HepG2 (cell line): Measurements from ENCODE around the gene P2RY11. TPM values are rescaled to one million over a fixed set of nuclear protein-coding genes. Genes with fewer than 3 reads are reported as not detected.

Experiments used
- ATAD3A ChIP-seq: sonication (generic); formaldehyde crosslinking; IDR thresholded peaks from 2 replicates; pipeline ENCODE4 v1.4.0; 2020; ENCODE audit warnings: missing genetic modification reagents
- CBFB ChIP-seq: sonication (generic); formaldehyde crosslinking; IDR thresholded peaks from 2 replicates; pipeline ENCODE4 v1.4.0; 2020; ENCODE audit warnings: missing genetic modification reagents
- GPN1 ChIP-seq: sonication (generic); formaldehyde crosslinking; IDR thresholded peaks from 2 replicates; pipeline ENCODE4 v1.5.1; 2020; ENCODE audit warnings: missing genetic modification reagents, borderline replicate concordance
- GZF1 ChIP-seq: sonication (generic); formaldehyde crosslinking; IDR thresholded peaks from 2 replicates; pipeline ENCODE4 v1.5.1; 2020; ENCODE audit warnings: mild to moderate bottlenecking, missing genetic modification reagents
- HDAC1 ChIP-seq: sonication (generic); formaldehyde crosslinking; IDR thresholded peaks from 2 replicates; pipeline ENCODE4 v1.5.1; 2020; ENCODE audit warnings: mild to moderate bottlenecking, missing genetic modification reagents
- KDM1A ChIP-seq: IDR thresholded peaks from 2 replicates; pipeline ENCODE4 v1.6.1; 2016; ENCODE audit warnings: missing compliant biosample characterization
- MEIS1 ChIP-seq: sonication (generic); formaldehyde crosslinking; IDR thresholded peaks from 2 replicates; pipeline ENCODE4 v1.9.0; 2021; ENCODE audit warnings: mild to moderate bottlenecking, missing genetic modification reagents, moderate library complexity, borderline replicate concordance
- NCOA1 ChIP-seq: sonication (generic); formaldehyde crosslinking; IDR thresholded peaks from 2 replicates; pipeline ENCODE4 v1.9.0; 2021; ENCODE audit warnings: missing genetic modification reagents
- PAF1 ChIP-seq: IDR thresholded peaks from 2 replicates; pipeline ENCODE4 v1.6.1; 2016; ENCODE audit warnings: missing genetic modification reagents, missing compliant biosample characterization
- RORA ChIP-seq: sonication (generic); formaldehyde crosslinking; IDR thresholded peaks from 2 replicates; pipeline ENCODE4 v1.5.0; 2020; ENCODE audit warnings: mild to moderate bottlenecking, missing genetic modification reagents, moderate library complexity
- RXRB ChIP-seq: IDR thresholded peaks from 2 replicates; pipeline ENCODE4 v1.6.1; 2016; ENCODE audit warnings: borderline replicate concordance, missing genetic modification reagents, missing compliant biosample characterization
- SOX6 ChIP-seq, 2 experiments: fragments of 450-650 bp in 1 of 2; sonication (generic) in 1 of 2; formaldehyde crosslinking in 1 of 2; IDR thresholded peaks; 2 replicates each; pipeline versions ENCODE4 v1.4.0 to v1.6.1; 2017 to 2020; ENCODE audit warnings: antibody characterized with exemption in 1 of 2, mild to moderate bottlenecking in 1 of 2, missing genetic modification reagents in 1 of 2
- ZMYM2 ChIP-seq: sonication (generic); formaldehyde crosslinking; IDR thresholded peaks from 2 replicates; pipeline ENCODE4 v1.8.0; 2022; ENCODE audit warnings: mild to moderate bottlenecking, missing genetic modification reagents
- ZNF550 ChIP-seq: sonication (generic); formaldehyde crosslinking; IDR thresholded peaks from 2 replicates; pipeline ENCODE4 v1.4.0; 2020; ENCODE audit warnings: mild to moderate bottlenecking, missing genetic modification reagents, borderline replicate concordance
- ZNF703 ChIP-seq: sonication (generic); formaldehyde crosslinking; IDR thresholded peaks from 2 replicates; pipeline ENCODE4 v1.5.1; 2020; ENCODE audit warnings: missing genetic modification reagents, mild to moderate bottlenecking, moderate library complexity, borderline replicate concordance
- ZNF761 ChIP-seq: sonication (generic); formaldehyde crosslinking; conservative IDR thresholded peaks from 2 replicates; pipeline ENCODE4 v1.4.0; 2020; ENCODE audit warnings: mild to moderate bottlenecking, missing genetic modification reagents
- ZNF773 ChIP-seq: sonication (generic); formaldehyde crosslinking; IDR thresholded peaks from 2 replicates; pipeline ENCODE4 v1.4.0; 2020; ENCODE audit warnings: missing genetic modification reagents, borderline replicate concordance
- ZNF816 ChIP-seq: sonication (generic); formaldehyde crosslinking; IDR thresholded peaks from 2 replicates; pipeline ENCODE4 v1.8.0; 2022; ENCODE audit warnings: missing genetic modification reagents, mild to moderate bottlenecking, borderline replicate concordance
- polyA plus RNA-seq, 8 experiments: library from polyadenylated mRNA; depleted of rRNA in 3 of 8; stranded (reverse) in 7 of 8; unstranded in 1 of 8; fragments of >200 nt; fragmentation: Illumina TruSeq in 4 of 8; extraction: Trizol in 4 of 8; gene quantifications; 2 replicates each; pipeline versions ENCODE4 v1.2.1 to v1.2.3, GENCODE V29; 2011 to 2016; ENCODE audit warnings: low read depth in 4 of 8, missing spikeins in 1 of 8, mixed read lengths in 1 of 8; ENCODE audit not compliant: insufficient read depth in 1 of 8
- total RNA-seq, 5 experiments: library from RNA; depleted of rRNA; stranded (reverse); fragments of >200 nt; fragmentation: Illumina TruSeq; extraction: Trizol; gene quantifications; 2 replicates each; pipeline ENCODE4 v1.2.3, GENCODE V29; 2016; ENCODE audit warnings: low read depth in 1 of 5
- TF ChIP-seq, protein P1 (sequence below): sonication (generic); formaldehyde crosslinking; IDR thresholded peaks from 2 replicates; pipeline ENCODE4 v1.5.1; 2020; ENCODE audit warnings: missing genetic modification reagents, mild to moderate bottlenecking, borderline replicate concordance
- TF ChIP-seq, protein P2 (sequence below): IDR thresholded peaks from 2 replicates; pipeline ENCODE4 v1.6.1; 2016; ENCODE audit warnings: low read depth, control low read depth
- TF ChIP-seq, protein P3 (sequence below): sonication (generic); formaldehyde crosslinking; IDR thresholded peaks from 2 replicates; pipeline ENCODE4 v1.4.0; 2020; ENCODE audit warnings: missing genetic modification reagents
- TF ChIP-seq, protein P4 (sequence below): sonication (generic); formaldehyde crosslinking; IDR thresholded peaks from 2 replicates; pipeline ENCODE4 v1.4.0; 2020; ENCODE audit warnings: missing genetic modification reagents
- TF ChIP-seq, protein P5 (sequence below): sonication (generic); formaldehyde crosslinking; IDR thresholded peaks from 2 replicates; pipeline ENCODE4 v1.5.1; 2020; ENCODE audit warnings: missing genetic modification reagents, mild to moderate bottlenecking, borderline replicate concordance

Gene P2RY11
- total and polyA plus RNA-seq, 2 of the 13 experiments (the other 11 are each of a cell fraction or from before 2014, with no cell fraction given) = 4.0 to 7.8 TPM

DNA sequence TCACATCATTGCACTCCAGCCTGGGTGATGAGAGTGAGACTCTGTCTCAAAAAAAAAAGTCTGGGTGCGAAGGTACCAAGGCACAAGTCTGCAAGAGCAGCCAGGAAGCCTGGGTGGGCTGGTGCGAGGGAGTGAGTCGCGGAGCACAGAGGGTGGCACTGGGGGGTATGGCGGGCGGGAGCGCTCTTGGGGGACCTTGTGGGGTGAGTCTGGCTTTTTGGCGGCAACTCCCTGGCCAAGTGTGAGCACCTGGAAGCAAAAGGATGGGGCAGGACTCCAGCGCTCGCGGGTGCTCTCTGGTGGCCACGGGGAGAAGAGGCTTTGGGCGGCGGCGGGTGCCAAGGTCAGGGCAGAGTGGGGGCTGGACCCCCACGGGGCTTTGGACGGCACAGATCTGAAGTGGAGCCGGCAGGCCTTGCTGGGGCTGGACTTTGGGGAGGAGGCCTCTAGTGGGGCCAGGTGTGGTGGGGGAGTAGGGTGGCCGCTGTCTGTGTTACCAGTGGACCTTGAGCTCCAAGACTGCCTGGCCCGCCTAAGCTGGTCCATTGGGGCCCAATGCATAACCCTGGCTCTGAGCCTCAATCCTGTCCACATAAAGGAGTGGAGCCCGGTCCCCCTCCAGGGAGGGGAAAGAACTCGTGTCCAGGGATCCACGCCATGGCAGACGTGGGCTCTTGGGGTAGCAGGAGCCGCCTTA lies 1.6 kb downstream of the P2RY11 start (continued):
- TF ChIP-seq, protein P1, sequence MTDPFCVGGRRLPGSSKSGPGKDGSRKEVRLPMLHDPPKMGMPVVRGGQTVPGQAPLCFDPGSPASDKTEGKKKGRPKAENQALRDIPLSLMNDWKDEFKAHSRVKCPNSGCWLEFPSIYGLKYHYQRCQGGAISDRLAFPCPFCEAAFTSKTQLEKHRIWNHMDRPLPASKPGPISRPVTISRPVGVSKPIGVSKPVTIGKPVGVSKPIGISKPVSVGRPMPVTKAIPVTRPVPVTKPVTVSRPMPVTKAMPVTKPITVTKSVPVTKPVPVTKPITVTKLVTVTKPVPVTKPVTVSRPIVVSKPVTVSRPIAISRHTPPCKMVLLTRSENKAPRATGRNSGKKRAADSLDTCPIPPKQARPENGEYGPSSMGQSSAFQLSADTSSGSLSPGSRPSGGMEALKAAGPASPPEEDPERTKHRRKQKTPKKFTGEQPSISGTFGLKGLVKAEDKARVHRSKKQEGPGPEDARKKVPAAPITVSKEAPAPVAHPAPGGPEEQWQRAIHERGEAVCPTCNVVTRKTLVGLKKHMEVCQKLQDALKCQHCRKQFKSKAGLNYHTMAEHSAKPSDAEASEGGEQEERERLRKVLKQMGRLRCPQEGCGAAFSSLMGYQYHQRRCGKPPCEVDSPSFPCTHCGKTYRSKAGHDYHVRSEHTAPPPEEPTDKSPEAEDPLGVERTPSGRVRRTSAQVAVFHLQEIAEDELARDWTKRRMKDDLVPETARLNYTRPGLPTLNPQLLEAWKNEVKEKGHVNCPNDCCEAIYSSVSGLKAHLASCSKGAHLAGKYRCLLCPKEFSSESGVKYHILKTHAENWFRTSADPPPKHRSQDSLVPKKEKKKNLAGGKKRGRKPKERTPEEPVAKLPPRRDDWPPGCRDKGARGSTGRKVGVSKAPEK (CRISPR knock-in tag) = no peak
- no peak for TF ChIP-seq KDM1A (CRISPR knock-in tag)
- TF ChIP-seq RORA = no peak
- TF ChIP-seq ZMYM2 = no peak
- no peak for TF ChIP-seq ZNF703 (CRISPR knock-in tag)
- TF ChIP-seq ZNF773 (CRISPR knock-in tag) = no peak
- TF ChIP-seq GPN1 (CRISPR knock-in tag) = no peak
- TF ChIP-seq MEIS1 (CRISPR knock-in tag) = no peak
- TF ChIP-seq, protein P2, sequence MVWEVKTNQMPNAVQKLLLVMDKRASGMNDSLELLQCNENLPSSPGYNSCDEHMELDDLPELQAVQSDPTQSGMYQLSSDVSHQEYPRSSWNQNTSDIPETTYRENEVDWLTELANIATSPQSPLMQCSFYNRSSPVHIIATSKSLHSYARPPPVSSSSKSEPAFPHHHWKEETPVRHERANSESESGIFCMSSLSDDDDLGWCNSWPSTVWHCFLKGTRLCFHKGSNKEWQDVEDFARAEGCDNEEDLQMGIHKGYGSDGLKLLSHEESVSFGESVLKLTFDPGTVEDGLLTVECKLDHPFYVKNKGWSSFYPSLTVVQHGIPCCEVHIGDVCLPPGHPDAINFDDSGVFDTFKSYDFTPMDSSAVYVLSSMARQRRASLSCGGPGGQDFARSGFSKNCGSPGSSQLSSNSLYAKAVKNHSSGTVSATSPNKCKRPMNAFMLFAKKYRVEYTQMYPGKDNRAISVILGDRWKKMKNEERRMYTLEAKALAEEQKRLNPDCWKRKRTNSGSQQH = no peak
- TF ChIP-seq RXRB (CRISPR knock-in tag) = peak; percentile 47; the same call in 1 of the 2 replicates
- no peak for TF ChIP-seq SOX6 (IDR thresholded peaks at IDR 0.05)
- no peak for TF ChIP-seq SOX6 (CRISPR knock-in tag; IDR thresholded peaks at IDR 0.05)
- no peak for TF ChIP-seq ZNF816
- TF ChIP-seq NCOA1 (CRISPR knock-in tag) = no peak
- TF ChIP-seq PAF1 (CRISPR knock-in tag) = peak; percentile 27; the same call in 1 of the 2 replicates
- no peak for TF ChIP-seq CBFB (CRISPR knock-in tag)
- TF ChIP-seq GZF1 (CRISPR knock-in tag) = no peak
- no peak for TF ChIP-seq ATAD3A (CRISPR knock-in tag)
- no peak for TF ChIP-seq HDAC1 (CRISPR knock-in tag)
- TF ChIP-seq, protein P3, sequence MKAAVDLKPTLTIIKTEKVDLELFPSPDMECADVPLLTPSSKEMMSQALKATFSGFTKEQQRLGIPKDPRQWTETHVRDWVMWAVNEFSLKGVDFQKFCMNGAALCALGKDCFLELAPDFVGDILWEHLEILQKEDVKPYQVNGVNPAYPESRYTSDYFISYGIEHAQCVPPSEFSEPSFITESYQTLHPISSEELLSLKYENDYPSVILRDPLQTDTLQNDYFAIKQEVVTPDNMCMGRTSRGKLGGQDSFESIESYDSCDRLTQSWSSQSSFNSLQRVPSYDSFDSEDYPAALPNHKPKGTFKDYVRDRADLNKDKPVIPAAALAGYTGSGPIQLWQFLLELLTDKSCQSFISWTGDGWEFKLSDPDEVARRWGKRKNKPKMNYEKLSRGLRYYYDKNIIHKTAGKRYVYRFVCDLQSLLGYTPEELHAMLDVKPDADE (CRISPR knock-in tag) = no peak
- no peak for TF ChIP-seq ZNF550 (CRISPR knock-in tag)
- TF ChIP-seq, protein P4, sequence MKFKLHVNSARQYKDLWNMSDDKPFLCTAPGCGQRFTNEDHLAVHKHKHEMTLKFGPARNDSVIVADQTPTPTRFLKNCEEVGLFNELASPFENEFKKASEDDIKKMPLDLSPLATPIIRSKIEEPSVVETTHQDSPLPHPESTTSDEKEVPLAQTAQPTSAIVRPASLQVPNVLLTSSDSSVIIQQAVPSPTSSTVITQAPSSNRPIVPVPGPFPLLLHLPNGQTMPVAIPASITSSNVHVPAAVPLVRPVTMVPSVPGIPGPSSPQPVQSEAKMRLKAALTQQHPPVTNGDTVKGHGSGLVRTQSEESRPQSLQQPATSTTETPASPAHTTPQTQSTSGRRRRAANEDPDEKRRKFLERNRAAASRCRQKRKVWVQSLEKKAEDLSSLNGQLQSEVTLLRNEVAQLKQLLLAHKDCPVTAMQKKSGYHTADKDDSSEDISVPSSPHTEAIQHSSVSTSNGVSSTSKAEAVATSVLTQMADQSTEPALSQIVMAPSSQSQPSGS (CRISPR knock-in tag) = no peak
- TF ChIP-seq, protein P5, sequence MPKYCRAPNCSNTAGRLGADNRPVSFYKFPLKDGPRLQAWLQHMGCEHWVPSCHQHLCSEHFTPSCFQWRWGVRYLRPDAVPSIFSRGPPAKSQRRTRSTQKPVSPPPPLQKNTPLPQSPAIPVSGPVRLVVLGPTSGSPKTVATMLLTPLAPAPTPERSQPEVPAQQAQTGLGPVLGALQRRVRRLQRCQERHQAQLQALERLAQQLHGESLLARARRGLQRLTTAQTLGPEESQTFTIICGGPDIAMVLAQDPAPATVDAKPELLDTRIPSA = no peak
- TF ChIP-seq ZNF761 (CRISPR knock-in tag) = no peak
